Measurements from ENCODE around the gene NRSN2.

The NRSN2 gene, protein sequence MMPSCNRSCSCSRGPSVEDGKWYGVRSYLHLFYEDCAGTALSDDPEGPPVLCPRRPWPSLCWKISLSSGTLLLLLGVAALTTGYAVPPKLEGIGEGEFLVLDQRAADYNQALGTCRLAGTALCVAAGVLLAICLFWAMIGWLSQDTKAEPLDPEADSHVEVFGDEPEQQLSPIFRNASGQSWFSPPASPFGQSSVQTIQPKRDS

DNA sequence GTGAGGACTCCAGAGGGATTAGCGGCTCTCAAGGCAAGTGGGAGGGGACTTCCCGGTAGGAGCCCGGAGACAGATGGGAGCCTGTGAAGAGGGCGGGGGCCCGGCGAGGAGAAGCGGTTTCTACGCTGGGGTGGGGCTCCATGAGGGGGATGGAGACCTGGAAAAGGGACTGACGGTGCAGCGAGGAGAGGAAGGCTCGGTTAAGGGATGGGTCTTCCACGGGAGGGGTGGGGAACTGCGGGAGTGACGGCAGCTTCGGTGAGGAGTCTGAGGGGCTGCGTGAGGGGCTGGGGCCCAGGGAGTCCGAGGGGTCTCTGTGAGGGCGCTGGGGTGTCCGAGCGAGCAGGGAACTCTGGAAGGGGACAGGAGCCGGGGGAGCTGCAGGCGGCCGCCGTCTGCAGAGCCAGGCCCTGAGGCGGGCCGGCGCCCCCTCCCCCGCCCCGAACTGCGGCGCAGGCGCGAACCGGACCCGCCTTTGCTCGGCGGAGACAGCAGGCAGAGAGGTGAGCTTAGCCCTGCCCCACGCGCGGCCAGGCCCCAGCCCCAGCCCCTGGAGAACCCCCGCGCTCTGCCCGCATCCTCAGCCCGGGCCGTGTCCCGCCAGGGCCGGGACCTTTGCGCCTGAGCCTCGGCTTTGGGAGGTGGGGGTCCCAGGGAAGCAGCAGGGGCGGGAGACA is at the start of gene NRSN2:
Gene NRSN2, plus strand, starts transcription at position 472 of the 677 bp plus-strand sequence. CDS start 2,533 bp downstream, outside the sequence.
- DNase-seq = peak; percentile 42 to 62

DNA sequence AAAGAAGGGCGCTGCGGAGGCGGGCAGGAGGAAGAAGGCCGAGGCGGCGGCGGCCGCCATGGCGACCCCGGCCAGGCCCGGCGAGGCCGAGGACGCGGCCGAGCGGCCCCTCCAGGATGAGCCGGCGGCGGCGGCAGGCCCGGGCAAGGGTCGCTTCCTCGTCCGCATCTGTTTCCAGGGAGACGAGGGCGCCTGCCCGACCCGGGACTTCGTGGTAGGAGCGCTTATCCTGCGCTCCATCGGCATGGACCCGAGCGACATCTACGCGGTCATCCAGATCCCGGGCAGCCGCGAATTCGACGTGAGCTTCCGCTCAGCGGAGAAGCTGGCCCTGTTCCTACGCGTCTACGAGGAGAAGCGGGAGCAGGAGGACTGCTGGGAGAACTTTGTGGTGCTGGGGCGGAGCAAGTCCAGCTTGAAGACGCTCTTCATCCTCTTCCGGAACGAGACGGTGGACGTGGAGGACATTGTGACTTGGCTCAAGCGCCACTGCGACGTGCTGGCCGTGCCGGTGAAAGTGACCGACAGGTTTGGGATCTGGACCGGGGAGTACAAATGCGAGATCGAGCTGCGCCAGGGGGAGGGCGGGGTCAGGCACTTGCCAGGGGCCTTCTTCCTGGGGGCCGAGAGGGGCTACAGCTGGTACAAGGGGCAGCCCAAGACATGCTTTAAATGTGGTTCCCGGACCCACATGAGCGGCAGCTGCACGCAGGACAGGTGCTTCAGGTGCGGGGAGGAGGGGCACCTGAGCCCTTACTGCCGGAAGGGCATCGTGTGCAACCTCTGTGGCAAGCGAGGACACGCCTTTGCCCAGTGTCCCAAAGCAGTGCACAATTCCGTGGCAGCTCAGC is 48.8 kb upstream of the NRSN2 start:
- DNase-seq = peak; percentile 64 to 72

DNA sequence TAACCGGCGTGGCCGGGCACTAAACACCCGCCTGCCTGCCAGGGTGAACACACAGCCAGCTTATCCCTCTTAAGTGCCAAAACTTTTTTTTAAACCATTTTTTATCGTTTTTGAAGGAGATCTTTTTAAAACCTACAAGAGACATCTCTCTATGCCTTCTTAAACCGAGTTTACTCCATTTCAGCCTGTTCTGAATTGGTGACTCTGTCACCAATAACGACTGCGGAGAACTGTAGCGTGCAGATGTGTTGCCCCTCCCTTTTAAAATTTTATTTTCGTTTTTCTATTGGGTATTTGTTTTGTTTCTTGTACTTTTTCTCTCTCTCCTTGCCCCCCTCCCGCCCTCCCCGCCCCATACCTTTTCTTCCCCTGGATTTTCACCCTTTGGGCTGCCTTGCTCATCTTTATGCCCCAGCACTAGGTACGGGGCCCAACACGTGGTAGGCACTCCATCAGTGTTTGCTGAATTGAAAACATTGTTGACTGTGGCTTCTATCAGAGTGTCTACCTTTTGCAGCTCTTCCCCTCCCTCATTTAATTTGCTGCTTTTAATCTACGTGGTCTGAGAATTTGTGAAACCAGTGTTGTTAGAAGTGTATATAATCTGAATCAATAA is 48.0 kb upstream of the NRSN2 start:
- DNase-seq = no peak

DNA sequence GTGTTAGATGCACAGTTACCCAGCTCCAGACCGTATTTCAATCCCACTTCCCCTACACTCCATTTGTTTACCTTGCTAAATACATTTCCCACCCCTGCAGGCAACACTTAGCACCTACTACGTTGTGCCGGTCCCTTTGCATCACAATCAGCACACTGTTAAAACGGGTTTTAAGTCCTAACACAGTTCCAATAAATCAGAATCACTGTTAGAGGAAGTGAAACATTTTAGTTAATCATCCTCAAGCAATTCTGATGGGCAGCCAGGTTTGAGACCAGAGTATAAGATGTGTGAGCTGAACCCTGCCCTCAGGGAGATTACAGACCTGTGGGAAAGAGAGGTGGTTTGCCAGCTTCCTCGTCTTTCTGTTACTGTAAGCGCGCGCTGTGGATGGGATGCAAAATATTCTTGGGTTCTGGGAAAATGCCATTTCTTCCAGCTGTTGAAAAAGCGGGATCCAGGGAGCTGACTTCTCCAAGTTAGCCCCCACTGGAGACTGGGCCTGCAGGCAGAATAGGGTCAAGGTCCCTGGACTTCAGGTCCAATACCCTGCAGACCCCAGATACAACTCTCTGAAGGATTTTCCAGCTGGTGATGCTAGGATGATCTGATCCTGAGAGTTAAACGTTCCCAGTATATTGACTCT is 46.4 kb upstream of the NRSN2 start:
- no peak for DNase-seq

- peak in 1 of 2 experiments; percentile 41 for DNase-seq
Measured at GRCh38 chr20:301886-302848, 44.7 kb upstream of the NRSN2 start.

- DNase-seq = no peak
Measured at GRCh38 chr20:305745-306144, 41.2 kb upstream of the NRSN2 start.

DNA sequence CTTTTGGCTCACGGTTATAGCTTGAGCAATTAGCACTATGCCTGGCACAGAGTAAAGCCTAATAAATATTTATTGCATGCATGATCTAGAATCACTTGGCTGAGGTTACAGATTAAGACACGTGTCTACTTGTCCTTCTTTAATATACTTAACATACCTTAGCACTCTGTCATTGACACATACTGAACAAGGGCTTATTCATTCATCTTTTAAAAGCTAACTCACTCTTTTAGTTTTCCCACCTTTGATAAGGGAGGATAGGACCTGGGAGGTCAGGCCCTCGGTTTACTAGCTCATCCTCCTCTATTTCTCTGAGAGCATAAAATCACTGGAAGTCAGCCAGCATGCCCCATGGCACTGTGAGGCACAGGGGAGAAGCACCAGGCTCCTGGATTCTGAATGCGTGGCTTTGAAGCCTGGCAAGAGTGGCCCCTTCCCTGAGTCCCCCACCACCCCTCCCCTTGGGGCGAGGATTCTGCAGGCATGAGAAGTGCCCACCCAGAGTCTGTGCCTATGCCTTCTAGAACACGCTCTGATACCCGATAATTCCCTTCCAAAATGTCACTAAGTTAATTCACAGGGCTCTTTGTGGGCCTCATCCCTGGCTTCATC is 38.4 kb upstream of the NRSN2 start:
- no peak for DNase-seq

DNA sequence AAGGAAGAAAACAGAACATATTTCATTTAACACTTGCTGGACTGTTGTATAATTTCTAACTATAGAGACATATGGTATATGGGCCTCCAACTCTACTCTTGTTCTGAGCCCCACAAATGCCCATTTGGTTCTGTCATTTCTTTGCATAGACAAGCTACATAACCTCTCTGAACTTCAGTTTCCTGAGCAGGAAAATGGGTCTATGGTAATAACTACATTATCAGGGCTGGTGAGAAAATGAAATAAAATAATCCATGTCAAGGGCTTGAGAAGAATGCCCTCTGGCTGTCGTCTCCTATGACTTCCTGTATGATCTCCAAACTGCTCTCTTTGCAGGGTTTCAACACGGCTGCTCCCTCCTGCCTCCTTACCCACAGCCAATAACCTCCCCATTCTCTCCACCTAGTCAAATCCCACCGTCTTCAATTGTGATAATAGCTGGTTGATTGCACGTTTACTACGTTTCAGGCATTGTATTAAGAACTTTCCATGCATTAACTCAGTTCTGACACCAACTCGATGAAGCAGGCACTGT is 37.5 kb upstream of the NRSN2 start:
- DNase-seq = no peak

GRCh38 chr20:309841-310644 is 36.9 kb upstream of the NRSN2 start:
- DNase-seq = peak; percentile 90

GRCh38 chr20:310645-311044 is 36.3 kb upstream of the NRSN2 start:
- no peak for DNase-seq

DNA sequence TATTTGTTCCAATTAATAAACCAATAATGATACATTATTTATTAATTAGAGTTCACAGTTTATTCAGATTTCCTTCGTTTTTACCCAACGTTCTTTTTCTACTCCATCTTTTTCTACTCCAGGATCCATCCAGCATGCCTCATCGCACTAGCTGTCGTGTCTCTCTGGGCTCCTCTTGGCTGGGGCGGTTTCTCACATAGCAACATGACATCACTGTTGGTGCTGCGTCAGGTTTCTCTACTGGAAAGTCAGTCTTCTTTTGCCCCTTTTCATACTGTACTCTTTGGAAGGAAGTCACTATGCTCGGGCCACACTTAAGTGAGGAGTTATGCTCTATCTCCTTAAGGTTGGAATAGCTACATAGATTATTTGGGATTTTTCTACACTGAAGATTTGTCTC is 35.3 kb upstream of the NRSN2 start:
- no peak for DNase-seq

DNA sequence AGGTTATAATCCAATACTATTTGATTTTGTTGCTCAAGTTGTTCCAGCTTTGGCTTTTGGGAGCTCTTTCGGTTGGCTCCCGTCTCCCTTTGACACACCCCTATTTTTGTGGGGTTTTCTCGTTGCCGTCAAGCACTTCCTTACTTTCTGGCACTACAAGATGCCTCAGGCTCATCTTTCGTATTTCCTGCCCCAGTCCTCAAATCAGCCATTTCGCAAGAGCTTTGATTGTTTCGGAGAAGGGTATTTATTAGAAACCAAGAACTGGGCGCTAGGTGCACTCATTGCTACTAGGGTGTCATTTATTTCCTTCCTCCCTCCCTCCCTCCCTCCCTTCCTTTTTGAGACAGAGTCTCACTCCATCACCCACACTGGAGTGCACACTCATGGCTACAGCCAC is 34.8 kb upstream of the NRSN2 start:
- DNase-seq = no peak

DNA sequence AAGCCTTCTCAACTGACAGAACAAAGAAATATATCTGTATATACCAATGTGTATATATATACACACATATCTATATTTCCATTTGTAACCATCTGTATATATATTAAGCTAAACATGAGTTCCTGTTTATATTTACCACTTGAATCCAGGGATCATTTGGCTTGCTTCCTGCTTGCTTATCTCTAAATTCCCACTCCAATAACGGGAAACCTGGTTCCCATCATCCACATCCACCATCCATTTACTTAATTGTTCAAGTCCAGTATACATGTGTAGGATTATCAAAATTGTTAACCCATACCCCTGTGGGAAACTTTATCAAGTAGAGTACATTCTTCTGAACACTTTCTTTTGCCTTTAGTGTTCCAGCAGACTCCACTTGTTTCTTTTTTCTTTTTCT is 34.0 kb upstream of the NRSN2 start:
- DNase-seq = no peak

DNA sequence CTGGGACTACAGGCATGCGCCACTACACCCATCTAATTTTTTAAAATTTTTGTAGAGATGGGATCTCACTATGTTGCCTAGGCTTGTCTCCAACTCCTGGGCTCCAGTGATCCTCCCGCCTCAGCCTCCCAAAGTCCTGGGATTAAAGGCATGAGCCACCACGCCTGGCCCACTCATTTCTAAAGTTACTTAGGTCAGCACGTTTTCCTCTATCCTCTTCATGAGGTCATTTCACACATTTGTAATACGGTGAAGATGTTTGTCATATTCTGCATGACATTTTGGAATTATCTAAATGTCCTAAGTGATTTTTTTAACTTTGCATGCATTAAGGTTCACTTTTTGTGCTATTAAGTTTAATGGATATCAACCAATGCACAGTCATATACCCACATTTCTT is 33.5 kb upstream of the NRSN2 start:
- no peak for DNase-seq

- no peak for DNase-seq
Measured at GRCh38 chr20:313948-314347, 33.0 kb upstream of the NRSN2 start.

GRCh38 chr20:316316-317068 is 30.4 kb upstream of the NRSN2 start:
- DNase-seq = no peak

- peak; percentile 95 to 96 for DNase-seq
Measured at GRCh38 chr20:324177-325044, 22.5 kb upstream of the NRSN2 start.

All from activated T-cell treated with anti-CD3 and anti-CD28 coated beads, Interleukin-2, amount 50 U/mL, for 48 hours (primary cell).